ENCODE results near the gene PTCSC3. TPM values are rescaled to one million over a fixed set of nuclear protein-coding genes. Genes with fewer than 3 reads are reported as not detected.

Gene PTCSC3
- total RNA-seq (2022; extraction: Qiagen RNA extraction) = not detected in 5 replicates

DNA sequence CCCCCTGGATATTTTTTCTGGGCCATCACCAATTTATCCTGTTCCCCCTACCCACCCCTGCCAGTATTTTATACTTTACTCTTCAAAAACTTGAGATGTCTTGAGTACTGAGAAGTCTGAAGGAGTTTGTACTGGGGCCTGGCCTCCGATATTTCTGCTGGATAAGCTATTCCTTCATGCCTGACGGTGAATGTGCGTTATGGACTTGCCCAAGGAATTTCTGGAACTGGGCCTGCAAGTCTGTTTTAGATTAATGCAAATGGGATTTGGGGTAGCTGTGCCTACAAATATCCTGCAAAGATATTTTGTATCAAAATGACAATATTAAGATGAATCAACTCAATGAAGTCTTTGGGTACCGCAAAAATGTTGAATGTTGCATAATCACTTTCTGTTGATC, at the start of gene PTCSC3:
Gene PTCSC3 (minus strand): TSS at position 199 of the 400 bp plus-strand sequence.

Other genes with a start within 250 kb of the PTCSC3 start
- gene MBIP, start 143.9 kb upstream of the PTCSC3 start, total RNA-seq (2022; extraction: Qiagen RNA extraction) = 13.0 to 18.1 TPM (median 16.2 TPM) in 5 replicates

All from A549 treated with Hydrocortisone at 1 μM for 4 hours (cell line).